Measurements from ENCODE around the gene BANF2.
"Not testable (repeated sequence)": the region's sequence is repeated elsewhere in the genome, so short reads cannot be mapped to it uniquely, and the experiment has no call there.

BANF2 gene

GRCh38 chr20:17659344-17659743, 40.4 kb upstream of the BANF2 start:
- peaks cover 16% of the 10 kb centered on the region for H3K36me3 ChIP-seq (ENCODE audit: insufficient read depth, low read length)
- not testable (repeated sequence) for H3K9ac ChIP-seq (ENCODE audit: low read depth, low read length); H3K9me3 ChIP-seq (ENCODE audit: control insufficient read depth, insufficient read depth, low read length)
- H3K4me1 ChIP-seq (ENCODE audit: insufficient read depth, low read length), result peaks cover 19% of the 10 kb centered on the region

DNA sequence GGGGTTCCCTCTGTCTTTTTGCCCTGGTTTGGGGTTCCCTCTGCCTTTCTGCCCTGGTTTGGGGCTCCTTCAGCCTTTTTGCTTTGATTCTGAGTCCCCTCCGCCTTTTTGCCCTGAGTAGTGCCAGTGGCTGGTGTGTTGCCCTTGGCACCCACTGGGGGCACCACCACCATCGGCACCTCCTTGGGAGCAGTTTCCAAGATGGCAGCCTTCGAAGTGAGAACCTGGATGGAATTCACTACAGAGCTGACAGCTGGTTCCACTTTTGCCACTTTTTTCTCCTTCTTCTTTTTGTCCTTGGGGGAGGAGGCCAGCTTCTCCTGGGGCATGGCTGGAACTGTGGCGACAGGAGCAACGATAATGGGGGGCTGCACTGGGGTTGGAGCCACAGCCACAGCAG, 40.0 kb upstream of the BANF2 start:
- peaks cover 19% of the 10 kb centered on the region for H3K4me1 ChIP-seq (ENCODE audit: insufficient read depth, low read length)
- peaks cover 16% of the 10 kb centered on the region for H3K36me3 ChIP-seq (ENCODE audit: insufficient read depth, low read length)
- no peaks in the 10 kb centered on the region; the same call in 1 of the 2 replicates for H3K9me3 ChIP-seq (ENCODE audit: control insufficient read depth, insufficient read depth, low read length)

GRCh38 chr20:17660667-17661066, 39.1 kb upstream of the BANF2 start:
- Histone ChIP-seq H3K36me3 (ENCODE audit: insufficient read depth, low read length) (peaks cover 16% of the 10 kb centered on the region), H3K9me3 (ENCODE audit: control insufficient read depth, insufficient read depth, low read length) (no peaks in the 10 kb centered on the region; the same call in 1 of the 2 replicates), H3K4me1 (ENCODE audit: insufficient read depth, low read length) (peaks cover 13% of the 10 kb centered on the region), H3K9ac (ENCODE audit: low read depth, low read length) (no peak overlapping the region)

More for the DNA sequence above, 40.0 kb upstream of the BANF2 start:
- no peak overlapping the region for H3K9ac ChIP-seq (ENCODE audit: low read depth, low read length)

DNA sequence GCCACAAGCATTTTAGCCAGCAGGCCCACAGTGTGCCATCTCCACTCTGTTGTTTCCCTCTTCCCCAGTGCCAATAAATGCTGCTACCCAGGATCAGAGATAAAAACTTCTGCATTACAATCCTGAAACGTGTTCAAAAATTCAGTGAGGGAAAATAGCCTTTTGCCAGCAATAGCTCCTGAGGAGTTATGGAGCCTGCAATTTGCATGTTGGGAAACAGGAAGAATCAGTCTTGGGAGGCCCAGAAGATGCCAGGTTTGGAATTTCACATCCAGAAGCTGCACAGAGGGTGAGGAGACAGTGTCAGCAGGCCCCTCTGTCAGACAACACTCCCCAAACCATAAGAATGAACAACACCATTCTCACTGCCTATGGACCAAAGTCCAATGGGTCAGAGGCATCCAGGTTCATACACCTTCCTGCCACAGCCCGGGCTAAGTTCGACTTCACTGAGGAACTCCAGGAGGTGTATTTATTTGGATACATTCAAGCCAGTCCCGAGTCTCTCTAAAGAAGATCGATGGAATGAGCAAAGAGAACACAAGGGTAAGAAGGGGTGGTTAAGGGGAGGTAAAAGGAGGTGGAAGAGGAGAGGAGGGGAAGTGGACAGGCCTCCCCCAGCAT, 38.5 kb upstream of the BANF2 start:
- Histone ChIP-seq H3K4me1 (ENCODE audit: insufficient read depth, low read length) (peaks cover 8% of the 10 kb centered on the region), H3K9me3 (ENCODE audit: control insufficient read depth, insufficient read depth, low read length) (no peaks in the 10 kb centered on the region; the same call in 1 of the 2 replicates), H3K9ac (ENCODE audit: low read depth, low read length) (no peak overlapping the region), H3K36me3 (ENCODE audit: insufficient read depth, low read length) (peaks cover 16% of the 10 kb centered on the region)

- Histone ChIP-seq H3K4me1 (ENCODE audit: insufficient read depth, low read length) (no peaks in the 10 kb centered on the region; the same call in 1 of the 2 replicates), H3K36me3 (ENCODE audit: insufficient read depth, low read length) (peaks cover 16% of the 10 kb centered on the region), H3K9ac (ENCODE audit: low read depth, low read length) (no peak overlapping the region), H3K9me3 (ENCODE audit: control insufficient read depth, insufficient read depth, low read length) (no peaks in the 10 kb centered on the region; the same call in 1 of the 2 replicates)
Observed at GRCh38 chr20:17662333-17663039, 37.3 kb upstream of the BANF2 start.

GRCh38 chr20:17663040-17663399, 36.7 kb upstream of the BANF2 start:
- Histone ChIP-seq H3K9me3 (ENCODE audit: control insufficient read depth, insufficient read depth, low read length) (no peaks in the 10 kb centered on the region; the same call in 1 of the 2 replicates), H3K4me1 (ENCODE audit: insufficient read depth, low read length) (no peaks in the 10 kb centered on the region), H3K36me3 (ENCODE audit: insufficient read depth, low read length) (peaks cover 13% of the 10 kb centered on the region), H3K9ac (ENCODE audit: low read depth, low read length) (no peak overlapping the region)

GRCh38 chr20:17663486-17663885, 36.3 kb upstream of the BANF2 start:
- Histone ChIP-seq H3K36me3 (ENCODE audit: insufficient read depth, low read length) (peaks cover 9% of the 10 kb centered on the region), H3K9ac (ENCODE audit: low read depth, low read length) (no peak overlapping the region), H3K4me1 (ENCODE audit: insufficient read depth, low read length) (no peaks in the 10 kb centered on the region), H3K9me3 (ENCODE audit: control insufficient read depth, insufficient read depth, low read length) (no peaks in the 10 kb centered on the region; the same call in 1 of the 2 replicates)

- Histone ChIP-seq H3K9me3 (ENCODE audit: control insufficient read depth, insufficient read depth, low read length) (no peaks in the 10 kb centered on the region; the same call in 1 of the 2 replicates), H3K36me3 (ENCODE audit: insufficient read depth, low read length) (peaks cover 7% of the 10 kb centered on the region; the same call in 1 of the 2 replicates), H3K9ac (ENCODE audit: low read depth, low read length) (no peak overlapping the region), H3K4me1 (ENCODE audit: insufficient read depth, low read length) (no peaks in the 10 kb centered on the region)
Observed at GRCh38 chr20:17664025-17664633, 35.6 kb upstream of the BANF2 start.

DNA sequence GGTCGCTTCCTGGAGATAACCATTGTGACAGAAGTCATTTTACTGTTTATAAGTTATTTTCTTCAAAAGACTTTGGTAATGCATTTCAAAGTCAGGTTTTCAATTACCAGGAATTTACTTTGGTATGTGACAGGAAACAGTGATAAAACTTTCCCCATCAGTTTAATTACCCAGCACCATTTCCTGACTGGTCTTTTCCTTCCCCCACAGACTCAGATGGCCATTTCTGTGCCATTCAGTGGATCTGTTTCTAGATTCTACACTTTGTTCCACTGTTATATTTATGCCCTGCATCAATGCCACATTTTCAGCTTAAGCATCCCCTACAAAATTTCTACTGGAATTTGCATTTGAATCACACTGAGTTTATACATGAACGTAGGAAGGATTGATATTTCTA, 34.0 kb upstream of the BANF2 start:
- no peaks in the 10 kb centered on the region for H3K36me3 ChIP-seq (ENCODE audit: insufficient read depth, low read length)
- H3K4me1 ChIP-seq (ENCODE audit: insufficient read depth, low read length), result no peaks in the 10 kb centered on the region
- no peak overlapping the region for H3K9ac ChIP-seq (ENCODE audit: low read depth, low read length)
- H3K9me3 ChIP-seq (ENCODE audit: control insufficient read depth, insufficient read depth, low read length), result no peaks in the 10 kb centered on the region

DNA sequence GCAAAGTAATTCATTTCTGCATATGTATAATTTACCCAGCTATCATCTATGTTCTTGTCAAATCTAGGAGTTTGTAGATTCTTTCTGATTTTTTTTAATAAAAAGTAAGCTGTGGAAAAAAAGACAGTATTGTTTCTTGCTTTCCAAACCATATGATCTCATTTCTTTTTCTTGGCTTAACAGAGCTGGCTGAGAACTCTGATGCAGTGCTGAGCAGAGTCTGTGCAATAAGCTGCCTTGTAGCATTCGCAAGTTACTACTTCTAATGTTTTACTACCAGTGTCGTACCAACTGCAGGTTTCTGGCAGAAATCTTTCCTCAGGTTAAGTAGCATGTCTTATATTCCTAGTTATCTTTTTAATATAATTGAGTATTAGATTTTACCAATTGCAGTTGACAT, 33.3 kb upstream of the BANF2 start:
- Histone ChIP-seq H3K36me3 (ENCODE audit: insufficient read depth, low read length) (no peaks in the 10 kb centered on the region), H3K9ac (ENCODE audit: low read depth, low read length) (no peak overlapping the region), H3K4me1 (ENCODE audit: insufficient read depth, low read length) (no peaks in the 10 kb centered on the region), H3K9me3 (ENCODE audit: control insufficient read depth, insufficient read depth, low read length) (no peaks in the 10 kb centered on the region)

DNA sequence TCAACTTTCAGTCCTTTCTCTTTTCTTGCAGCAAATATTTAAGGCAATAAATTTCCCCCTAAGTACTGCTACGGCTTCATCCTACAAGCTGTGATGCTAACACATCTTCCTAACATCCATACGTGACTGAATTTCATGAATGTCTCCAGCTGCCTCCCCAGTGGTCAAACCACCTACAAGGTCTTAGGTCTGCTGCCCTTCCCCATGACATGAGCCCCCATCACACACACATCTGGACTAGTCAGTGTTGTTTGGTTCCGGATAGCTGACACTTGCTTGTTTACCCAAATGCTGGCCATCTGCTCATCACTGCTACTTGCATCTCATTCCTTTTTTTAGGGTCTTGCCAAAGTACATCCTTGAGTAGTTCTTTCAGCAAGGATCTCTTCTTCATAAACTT, 32.3 kb upstream of the BANF2 start:
- no peaks in the 10 kb centered on the region for H3K36me3 ChIP-seq (ENCODE audit: insufficient read depth, low read length)
- H3K9me3 ChIP-seq (ENCODE audit: control insufficient read depth, insufficient read depth, low read length), result no peaks in the 10 kb centered on the region
- H3K9ac ChIP-seq (ENCODE audit: low read depth, low read length), result no peak overlapping the region
- H3K4me1 ChIP-seq (ENCODE audit: insufficient read depth, low read length), result no peaks in the 10 kb centered on the region

DNA sequence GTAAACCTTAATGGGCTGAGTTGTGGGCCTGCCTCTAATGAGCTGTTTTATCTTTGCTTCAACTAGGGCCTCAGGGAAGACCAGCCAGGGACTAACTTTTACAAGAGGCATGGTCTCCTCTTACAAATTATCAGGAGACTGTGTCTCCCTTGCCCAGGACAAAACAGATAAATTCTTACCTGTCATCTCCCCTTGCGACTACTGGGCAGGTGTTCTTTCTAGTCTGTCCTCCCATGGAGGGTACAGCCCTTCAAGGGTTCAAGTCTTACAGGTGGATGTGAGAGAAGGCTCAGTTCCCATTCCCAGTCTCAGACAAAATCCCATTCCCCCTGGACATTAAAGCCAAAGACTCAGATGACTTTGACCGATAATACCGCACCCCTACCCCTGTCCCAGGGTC, 31.3 kb upstream of the BANF2 start:
- Histone ChIP-seq H3K9ac (ENCODE audit: low read depth, low read length) (no peak overlapping the region), H3K36me3 (ENCODE audit: insufficient read depth, low read length) (no peaks in the 10 kb centered on the region), H3K9me3 (ENCODE audit: control insufficient read depth, insufficient read depth, low read length) (no peaks in the 10 kb centered on the region), H3K4me1 (ENCODE audit: insufficient read depth, low read length) (no peaks in the 10 kb centered on the region)

GRCh38 chr20:17669306-17669931, 30.3 kb upstream of the BANF2 start:
- Histone ChIP-seq H3K9me3 (ENCODE audit: control insufficient read depth, insufficient read depth, low read length) (no peaks in the 10 kb centered on the region), H3K36me3 (ENCODE audit: insufficient read depth, low read length) (no peaks in the 10 kb centered on the region), H3K4me1 (ENCODE audit: insufficient read depth, low read length) (no peaks in the 10 kb centered on the region), H3K9ac (ENCODE audit: low read depth, low read length) (no peak overlapping the region)

- Histone ChIP-seq H3K36me3 (ENCODE audit: insufficient read depth, low read length) (no peaks in the 10 kb centered on the region), H3K9ac (ENCODE audit: low read depth, low read length) (no peak overlapping the region), H3K4me1 (ENCODE audit: insufficient read depth, low read length) (no peaks in the 10 kb centered on the region)
Observed at GRCh38 chr20:17671011-17671410, 28.8 kb upstream of the BANF2 start.

More at GRCh38 chr20:17671011-17671410, 28.8 kb upstream of the BANF2 start:
- H3K9me3 ChIP-seq (ENCODE audit: control insufficient read depth, insufficient read depth, low read length), result no peaks in the 10 kb centered on the region
